Measurements from ENCODE around the gene PROKR1.

Gene PROKR1

GRCh38 chr2:68706637-68707036, 63.3 kb downstream of the PROKR1 start:
- no peak for DNase-seq
